SK-N-SH (cell line): ENCODE results near the gene RAB11B.
"Not testable (repeated sequence)": the region's sequence is repeated elsewhere in the genome, so short reads cannot be mapped to it uniquely, and the experiment has no call there.

ENCODE experiments used
- CHD2 ChIP-seq: fragments of 150-350 bp; IDR thresholded peaks from 2 replicates; pipeline ENCODE4 v1.6.1; 2018; ENCODE audit warnings: low read length; ENCODE audit not compliant: partially characterized antibody
- FOXJ3 ChIP-seq: sonication (generic); formaldehyde crosslinking; IDR thresholded peaks from 2 replicates; pipeline ENCODE4 v1.5.1; 2020; ENCODE audit warnings: mild to moderate bottlenecking, missing genetic modification reagents
- GABPA ChIP-seq: IDR thresholded peaks from 2 replicates; pipeline ENCODE4 v1.4.0; 2012; ENCODE audit warnings: low read depth, mild to moderate bottlenecking
- MAX ChIP-seq: IDR thresholded peaks from 2 replicates; pipeline ENCODE4 v1.4.0; 2012; ENCODE audit warnings: low read depth
- MXI1 ChIP-seq: IDR thresholded peaks from 2 replicates; pipeline ENCODE4 v1.6.1; 2012; ENCODE audit warnings: mild to moderate bottlenecking, low read depth, low read length, improper control_type of control experiment
- RAD21 ChIP-seq: IDR thresholded peaks from 2 replicates; pipeline ENCODE4 v1.6.1; 2012; ENCODE audit warnings: mild to moderate bottlenecking, low read length
- REST ChIP-seq: IDR thresholded peaks from 2 replicates; pipeline ENCODE4 v1.6.1; 2012; ENCODE audit warnings: mild to moderate bottlenecking, low read depth, low read length, moderate library complexity
- TEAD4 ChIP-seq: IDR thresholded peaks from 2 replicates; pipeline ENCODE4 v1.4.0; 2012; ENCODE audit warnings: mild to moderate bottlenecking, borderline replicate concordance; ENCODE audit not compliant: insufficient read depth
- TF ChIP-seq, protein P1 (sequence below): fragments of 200-600 bp; sonication (generic); IDR thresholded peaks from 2 replicates; pipeline ENCODE4 v1.6.1; 2017; ENCODE audit warnings: antibody characterized with exemption, mild to moderate bottlenecking, moderate library complexity

- TF ChIP-seq, protein P1, sequence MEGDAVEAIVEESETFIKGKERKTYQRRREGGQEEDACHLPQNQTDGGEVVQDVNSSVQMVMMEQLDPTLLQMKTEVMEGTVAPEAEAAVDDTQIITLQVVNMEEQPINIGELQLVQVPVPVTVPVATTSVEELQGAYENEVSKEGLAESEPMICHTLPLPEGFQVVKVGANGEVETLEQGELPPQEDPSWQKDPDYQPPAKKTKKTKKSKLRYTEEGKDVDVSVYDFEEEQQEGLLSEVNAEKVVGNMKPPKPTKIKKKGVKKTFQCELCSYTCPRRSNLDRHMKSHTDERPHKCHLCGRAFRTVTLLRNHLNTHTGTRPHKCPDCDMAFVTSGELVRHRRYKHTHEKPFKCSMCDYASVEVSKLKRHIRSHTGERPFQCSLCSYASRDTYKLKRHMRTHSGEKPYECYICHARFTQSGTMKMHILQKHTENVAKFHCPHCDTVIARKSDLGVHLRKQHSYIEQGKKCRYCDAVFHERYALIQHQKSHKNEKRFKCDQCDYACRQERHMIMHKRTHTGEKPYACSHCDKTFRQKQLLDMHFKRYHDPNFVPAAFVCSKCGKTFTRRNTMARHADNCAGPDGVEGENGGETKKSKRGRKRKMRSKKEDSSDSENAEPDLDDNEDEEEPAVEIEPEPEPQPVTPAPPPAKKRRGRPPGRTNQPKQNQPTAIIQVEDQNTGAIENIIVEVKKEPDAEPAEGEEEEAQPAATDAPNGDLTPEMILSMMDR, result not testable (repeated sequence)
- TF ChIP-seq GABPA; REST; MAX; TEAD4; FOXJ3 (CRISPR knock-in tag); MXI1; RAD21; CHD2: not testable (repeated sequence)
Measured at GRCh38 chr19:8425331-8425730, 35.2 kb downstream of the RAB11B start.
